Measurements from ENCODE around the gene GNAQ.

Gene GNAQ

GRCh38 chr9:77811832-77812231, 219.8 kb downstream of the GNAQ start:
- H3K27ac ChIP-seq (ENCODE audit: low read depth, low read length), result no peak overlapping the region
- no peak for DNase-seq
- no peak overlapping the region for H3K4me2 ChIP-seq (ENCODE audit: low read length)
- no peaks in the 10 kb centered on the region for H3K79me2 ChIP-seq (ENCODE audit: control insufficient read depth, insufficient read depth, low read length, poor library complexity)
- H4K12ac ChIP-seq (ENCODE audit: low read depth, low read length), result no peak overlapping the region
- no peak overlapping the region for H4K8ac ChIP-seq (ENCODE audit: low read depth, low read length)
- no peaks in the 10 kb centered on the region for H3K9me3 ChIP-seq (ENCODE audit: insufficient read depth, low read depth, low read length)
- no peak overlapping the region for H3K4me3 ChIP-seq (ENCODE audit: low read depth, low read length)
- no peak overlapping the region for H3K18ac ChIP-seq (ENCODE audit: low read length)
- no peak overlapping the region for H2BK120ac ChIP-seq (ENCODE audit: insufficient read depth, low read length, poor library complexity)
- H3K27me3 ChIP-seq (ENCODE audit: insufficient read depth, low read length), result no peaks in the 10 kb centered on the region
- WGBS (ENCODE audit: extremely low coverage, insufficient coverage, insufficient read length), result no CpG with 5 or more reads among the region's 1 CpG
- H3K79me1 ChIP-seq (ENCODE audit: low read length), result no peaks in the 10 kb centered on the region
- H3K4ac ChIP-seq (ENCODE audit: low read depth, low read length), result no peak overlapping the region
- H2BK12ac ChIP-seq (ENCODE audit: low read length), result no peak overlapping the region
- no peak overlapping the region for H2BK5ac ChIP-seq (ENCODE audit: low read depth, low read length, poor library complexity)
- no peak overlapping the region for H2AFZ ChIP-seq (ENCODE audit: insufficient read depth, low read length, poor library complexity)
- H2AK5ac ChIP-seq (ENCODE audit: low read length), result no peak overlapping the region
- no peak overlapping the region for H3K9ac ChIP-seq (ENCODE audit: low read length)
- H3K4me1 ChIP-seq (ENCODE audit: control insufficient read depth in 1 of 2, insufficient read depth in 2 of 2, low read length in 2 of 2), result peaks cover 0 to 7% of the 10 kb centered on the region in 2 experiments
- no peaks in the 10 kb centered on the region for H3K36me3 ChIP-seq (ENCODE audit: control insufficient read depth in 1 of 2, insufficient read depth in 2 of 2, low read length in 2 of 2)
- H4K91ac ChIP-seq (ENCODE audit: low read depth, low read length), result no peak overlapping the region
- no peak overlapping the region for H3K23ac ChIP-seq (ENCODE audit: low read length)
- no peak overlapping the region for H3K14ac ChIP-seq (ENCODE audit: low read length)

- H2BK5ac ChIP-seq (ENCODE audit: low read depth, low read length, poor library complexity), result no peak overlapping the region
- H3K4me3 ChIP-seq (ENCODE audit: low read depth, low read length), result no peak overlapping the region
- no peak overlapping the region for H4K91ac ChIP-seq (ENCODE audit: low read depth, low read length)
- H3K27me3 ChIP-seq (ENCODE audit: insufficient read depth, low read length), result no peaks in the 10 kb centered on the region
- DNase-seq, result no peak
- H3K79me1 ChIP-seq (ENCODE audit: low read length), result no peaks in the 10 kb centered on the region
- no peak overlapping the region for H3K4ac ChIP-seq (ENCODE audit: low read depth, low read length)
- WGBS (ENCODE audit: extremely low coverage, insufficient coverage, insufficient read length), result no CpG with 5 or more reads among the region's 4 CpGs
- no peak overlapping the region for H2BK12ac ChIP-seq (ENCODE audit: low read length)
- no peaks in the 10 kb centered on the region for H3K36me3 ChIP-seq (ENCODE audit: control insufficient read depth in 1 of 2, insufficient read depth in 2 of 2, low read length in 2 of 2)
- no peak overlapping the region for H2AFZ ChIP-seq (ENCODE audit: insufficient read depth, low read length, poor library complexity)
- no peak overlapping the region for H2BK120ac ChIP-seq (ENCODE audit: insufficient read depth, low read length, poor library complexity)
- no peak overlapping the region for H4K8ac ChIP-seq (ENCODE audit: low read depth, low read length)
- no peaks in the 10 kb centered on the region for H3K9me3 ChIP-seq (ENCODE audit: insufficient read depth, low read depth, low read length)
- no peak overlapping the region for H2AK5ac ChIP-seq (ENCODE audit: low read length)
- H3K4me1 ChIP-seq (ENCODE audit: control insufficient read depth in 1 of 2, insufficient read depth in 2 of 2, low read length in 2 of 2), result peaks cover 0 to 7% of the 10 kb centered on the region in 2 experiments
- no peaks in the 10 kb centered on the region for H3K79me2 ChIP-seq (ENCODE audit: control insufficient read depth, insufficient read depth, low read length, poor library complexity)
- no peak overlapping the region for H3K27ac ChIP-seq (ENCODE audit: low read depth, low read length)
- no peak overlapping the region for H3K9ac ChIP-seq (ENCODE audit: low read length)
- no peak overlapping the region for H3K23ac ChIP-seq (ENCODE audit: low read length)
- no peak overlapping the region for H3K14ac ChIP-seq (ENCODE audit: low read length)
- no peak overlapping the region for H4K12ac ChIP-seq (ENCODE audit: low read depth, low read length)
- no peak overlapping the region for H3K18ac ChIP-seq (ENCODE audit: low read length)
- no peak overlapping the region for H3K4me2 ChIP-seq (ENCODE audit: low read length)
Measured at GRCh38 chr9:77810637-77811119, 220.9 kb downstream of the GNAQ start.

GRCh38 chr9:77810047-77810446, 221.6 kb downstream of the GNAQ start:
- Histone ChIP-seq H3K4ac (ENCODE audit: low read depth, low read length) (no peak overlapping the region), H4K8ac (ENCODE audit: low read depth, low read length) (no peak overlapping the region), H2BK120ac (ENCODE audit: insufficient read depth, low read length, poor library complexity) (no peak overlapping the region), H3K4me1 (ENCODE audit: control insufficient read depth in 1 of 2, insufficient read depth in 2 of 2, low read length in 2 of 2) (peaks cover 0 to 7% of the 10 kb centered on the region in 2 experiments), H3K27me3 (ENCODE audit: insufficient read depth, low read length) (no peaks in the 10 kb centered on the region), H3K18ac (ENCODE audit: low read length) (no peak overlapping the region), H3K9me3 (ENCODE audit: insufficient read depth, low read depth, low read length) (no peaks in the 10 kb centered on the region), H3K14ac (ENCODE audit: low read length) (no peak overlapping the region), H3K79me2 (ENCODE audit: control insufficient read depth, insufficient read depth, low read length, poor library complexity) (no peaks in the 10 kb centered on the region), H2BK12ac (ENCODE audit: low read length) (no peak overlapping the region), H2AFZ (ENCODE audit: insufficient read depth, low read length, poor library complexity) (no peak overlapping the region), H3K27ac (ENCODE audit: low read depth, low read length) (no peak overlapping the region), H2AK5ac (ENCODE audit: low read length) (no peak overlapping the region), H2BK5ac (ENCODE audit: low read depth, low read length, poor library complexity) (no peak overlapping the region), H4K91ac (ENCODE audit: low read depth, low read length) (no peak overlapping the region), H3K36me3 (ENCODE audit: control insufficient read depth in 1 of 2, insufficient read depth in 2 of 2, low read length in 2 of 2) (no peaks in the 10 kb centered on the region), H3K4me3 (ENCODE audit: low read depth, low read length) (no peak overlapping the region), H4K12ac (ENCODE audit: low read depth, low read length) (no peak overlapping the region), H3K79me1 (ENCODE audit: low read length) (no peaks in the 10 kb centered on the region), H3K9ac (ENCODE audit: low read length) (no peak overlapping the region), H3K4me2 (ENCODE audit: low read length) (no peak overlapping the region), H3K23ac (ENCODE audit: low read length) (no peak overlapping the region)
- no peak for DNase-seq
- WGBS (ENCODE audit: extremely low coverage, insufficient coverage, insufficient read length), result no CpG with 5 or more reads among the region's 1 CpG

- Histone ChIP-seq H3K23ac (ENCODE audit: low read length) (no peak overlapping the region), H3K4me2 (ENCODE audit: low read length) (no peak overlapping the region), H3K36me3 (ENCODE audit: control insufficient read depth in 1 of 2, insufficient read depth in 2 of 2, low read length in 2 of 2) (no peaks in the 10 kb centered on the region), H2BK120ac (ENCODE audit: insufficient read depth, low read length, poor library complexity) (no peak overlapping the region), H3K79me2 (ENCODE audit: control insufficient read depth, insufficient read depth, low read length, poor library complexity) (no peaks in the 10 kb centered on the region), H4K8ac (ENCODE audit: low read depth, low read length) (no peak overlapping the region), H3K79me1 (ENCODE audit: low read length) (no peaks in the 10 kb centered on the region), H3K9ac (ENCODE audit: low read length) (no peak overlapping the region), H2BK5ac (ENCODE audit: low read depth, low read length, poor library complexity) (no peak overlapping the region), H4K12ac (ENCODE audit: low read depth, low read length) (no peak overlapping the region), H3K9me3 (ENCODE audit: insufficient read depth, low read depth, low read length) (no peaks in the 10 kb centered on the region), H3K4ac (ENCODE audit: low read depth, low read length) (no peak overlapping the region), H3K27me3 (ENCODE audit: insufficient read depth, low read length) (no peaks in the 10 kb centered on the region), H2AFZ (ENCODE audit: insufficient read depth, low read length, poor library complexity) (no peak overlapping the region), H3K4me1 (ENCODE audit: control insufficient read depth in 1 of 2, insufficient read depth in 2 of 2, low read length in 2 of 2) (peaks cover 0 to 7% of the 10 kb centered on the region in 2 experiments), H4K91ac (ENCODE audit: low read depth, low read length) (no peak overlapping the region), H3K4me3 (ENCODE audit: low read depth, low read length) (no peak overlapping the region), H3K18ac (ENCODE audit: low read length) (no peak overlapping the region), H2BK12ac (ENCODE audit: low read length) (no peak overlapping the region), H3K14ac (ENCODE audit: low read length) (no peak overlapping the region), H2AK5ac (ENCODE audit: low read length) (no peak overlapping the region), H3K27ac (ENCODE audit: low read depth, low read length) (no peak overlapping the region)
- peak in 1 of 2 donors; percentile 60 for DNase-seq
- no CpG with 5 or more reads among the region's 1 CpG for WGBS (ENCODE audit: extremely low coverage, insufficient coverage, insufficient read length)
Measured at GRCh38 chr9:77809552-77809951, 222.1 kb downstream of the GNAQ start.
